Fibroblast of lung (primary cell): Measurements from ENCODE around the gene UXS1. TPM values are rescaled to one million over a fixed set of nuclear protein-coding genes. Genes with fewer than 3 reads are reported as not detected.

Experiments used
- DNase-seq, 2 donors: peaks; one replicate each; pipeline versions ENCODE4 v3.0.0 to v3.0.0-alpha.2; 2010; ENCODE audit warnings: low read depth in 2 of 2
- H2AFZ ChIP-seq: 2 replicates; pipeline ENCODE4 v1.5.1; 2012; ENCODE audit warnings: low read length, control low read depth, inconsistent platforms
- H3K27ac ChIP-seq: 2 replicates; pipeline ENCODE4 v1.5.1; 2011; ENCODE audit warnings: low read length, control low read depth; ENCODE audit not compliant: insufficient read depth
- H3K27me3 ChIP-seq: 2 replicates; pipeline ENCODE4 v1.5.1; 2011; ENCODE audit warnings: mild to moderate bottlenecking, low read length; ENCODE audit not compliant: control insufficient read depth, insufficient read depth
- H3K36me3 ChIP-seq: 2 replicates; pipeline ENCODE4 v1.5.1; 2011; ENCODE audit warnings: low read length; ENCODE audit not compliant: control insufficient read depth, insufficient read depth
- H3K4me1 ChIP-seq: 2 replicates; pipeline ENCODE4 v1.5.1; 2011; ENCODE audit warnings: low read length; ENCODE audit not compliant: control insufficient read depth, insufficient read depth; ENCODE audit errors: extremely low read depth
- H3K4me2 ChIP-seq: 2 replicates; pipeline ENCODE4 v1.5.1; 2011; ENCODE audit warnings: low read length, control low read depth; ENCODE audit not compliant: insufficient read depth; ENCODE audit errors: extremely low read depth
- H3K4me3 ChIP-seq, 4 experiments: fragments of 200-600 bp in 1 of 4; sonication (generic) in 1 of 4; replicated peaks in 1 of 4; 2 replicates each; pipeline ENCODE4 v1.5.1; 2011 to 2016; ENCODE audit warnings: low read length in 4 of 4, low read depth in 3 of 4, mild to moderate bottlenecking in 3 of 4, control low read depth in 2 of 4, inconsistent platforms in 1 of 4, mixed read lengths in 1 of 4; ENCODE audit not compliant: insufficient read depth in 1 of 4; ENCODE audit errors: control extremely low read depth in 1 of 4
- H3K79me2 ChIP-seq: 2 replicates; pipeline ENCODE4 v1.5.1; 2012; ENCODE audit warnings: mild to moderate bottlenecking, low read length, inconsistent platforms; ENCODE audit not compliant: control insufficient read depth, insufficient read depth
- H3K9ac ChIP-seq: 2 replicates; pipeline ENCODE4 v1.5.1; 2011; ENCODE audit warnings: mild to moderate bottlenecking, low read length, control low read depth; ENCODE audit not compliant: insufficient read depth
- H3K9me3 ChIP-seq: 2 replicates; pipeline ENCODE4 v1.5.1; 2012; ENCODE audit warnings: low read depth, low read length; ENCODE audit not compliant: control insufficient read depth, insufficient read depth
- H4K20me1 ChIP-seq: 2 replicates; pipeline ENCODE4 v1.5.1; 2011; ENCODE audit warnings: low read length; ENCODE audit not compliant: control insufficient read depth, insufficient read depth; ENCODE audit errors: extremely low read depth
- EZH2 ChIP-seq: IDR thresholded peaks from 2 replicates; pipeline ENCODE4 v1.5.1; 2012; ENCODE audit warnings: low read length, control low read depth, mild to moderate bottlenecking; ENCODE audit errors: missing control alignments
- polyA plus RNA-seq, 2 donors: library from polyadenylated mRNA; depleted of rRNA in 1 of 2; stranded (reverse) in 1 of 2; unstranded in 1 of 2; fragments of >200 nt; gene quantifications; 2 replicates each; pipeline ENCODE4 v1.2.1, GENCODE V29; 2011 to 2012; ENCODE audit warnings: missing spikeins in 1 of 2
- total RNA-seq: library from RNA; depleted of rRNA; stranded (reverse); fragments of >200 nt; gene quantifications from 2 replicates; pipeline ENCODE4 v1.2.1, GENCODE V29; 2014
- TF ChIP-seq, protein P1 (sequence below), 2 donors: IDR thresholded peaks in 1 of 2; conservative IDR thresholded peaks in 1 of 2; 1 replicate in 1 of 2; 2 replicates in 1 of 2; pipeline ENCODE4 v1.5.1; 2011 to 2012; ENCODE audit warnings: low read length in 2 of 2, control low read depth in 1 of 2, inconsistent platforms in 1 of 2, low read depth in 1 of 2, mild to moderate bottlenecking in 1 of 2

Gene UXS1
- total and polyA plus RNA-seq, 2 donors (not counting 1 experiment from before 2014, with no cell fraction given): 23.1 to 59.8 TPM

DNA sequence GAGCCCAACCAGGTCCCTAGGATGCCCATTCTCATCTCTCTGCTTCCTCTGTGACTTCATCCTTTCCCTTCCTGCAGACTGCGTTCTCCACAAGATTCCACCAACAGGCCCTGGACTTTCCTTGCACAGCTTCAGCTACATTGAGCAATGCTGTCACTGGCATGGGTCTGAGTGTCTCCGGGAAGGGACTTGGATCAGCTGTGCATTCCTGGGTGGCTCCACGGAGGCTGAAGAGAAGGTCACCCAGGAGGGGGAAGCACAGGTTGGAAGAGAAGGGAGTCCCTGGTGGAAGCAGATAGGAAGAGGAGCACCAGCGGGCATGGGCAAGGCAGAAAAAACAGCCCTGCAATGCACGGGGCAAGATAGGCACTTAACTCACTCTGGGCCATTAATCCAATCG, 140.5 kb downstream of the UXS1 start:
- Histone ChIP-seq H2AFZ (no peak overlapping the region), H3K27ac (no peak overlapping the region), H4K20me1 (no peaks in the 10 kb centered on the region), H3K27me3 (no peaks in the 10 kb centered on the region), H3K9me3 (no peaks in the 10 kb centered on the region), H3K4me1 (peaks cover 2% of the 10 kb centered on the region), H3K79me2 (no peaks in the 10 kb centered on the region), H3K9ac (no peak overlapping the region), H3K4me3 (no peak overlapping the region), H3K36me3 (no peaks in the 10 kb centered on the region), H3K4me2 (no peak overlapping the region)
- TF ChIP-seq EZH2: no peak
- TF ChIP-seq, protein P1, sequence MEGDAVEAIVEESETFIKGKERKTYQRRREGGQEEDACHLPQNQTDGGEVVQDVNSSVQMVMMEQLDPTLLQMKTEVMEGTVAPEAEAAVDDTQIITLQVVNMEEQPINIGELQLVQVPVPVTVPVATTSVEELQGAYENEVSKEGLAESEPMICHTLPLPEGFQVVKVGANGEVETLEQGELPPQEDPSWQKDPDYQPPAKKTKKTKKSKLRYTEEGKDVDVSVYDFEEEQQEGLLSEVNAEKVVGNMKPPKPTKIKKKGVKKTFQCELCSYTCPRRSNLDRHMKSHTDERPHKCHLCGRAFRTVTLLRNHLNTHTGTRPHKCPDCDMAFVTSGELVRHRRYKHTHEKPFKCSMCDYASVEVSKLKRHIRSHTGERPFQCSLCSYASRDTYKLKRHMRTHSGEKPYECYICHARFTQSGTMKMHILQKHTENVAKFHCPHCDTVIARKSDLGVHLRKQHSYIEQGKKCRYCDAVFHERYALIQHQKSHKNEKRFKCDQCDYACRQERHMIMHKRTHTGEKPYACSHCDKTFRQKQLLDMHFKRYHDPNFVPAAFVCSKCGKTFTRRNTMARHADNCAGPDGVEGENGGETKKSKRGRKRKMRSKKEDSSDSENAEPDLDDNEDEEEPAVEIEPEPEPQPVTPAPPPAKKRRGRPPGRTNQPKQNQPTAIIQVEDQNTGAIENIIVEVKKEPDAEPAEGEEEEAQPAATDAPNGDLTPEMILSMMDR (conservative IDR thresholded peaks at IDR 0.05 in 1 of 2, IDR thresholded peaks at IDR 0.05 in 1 of 2; ENCODE audit: low read depth in 1 of 2, low read length in 2 of 2): no peak
- no peak for DNase-seq

DNA sequence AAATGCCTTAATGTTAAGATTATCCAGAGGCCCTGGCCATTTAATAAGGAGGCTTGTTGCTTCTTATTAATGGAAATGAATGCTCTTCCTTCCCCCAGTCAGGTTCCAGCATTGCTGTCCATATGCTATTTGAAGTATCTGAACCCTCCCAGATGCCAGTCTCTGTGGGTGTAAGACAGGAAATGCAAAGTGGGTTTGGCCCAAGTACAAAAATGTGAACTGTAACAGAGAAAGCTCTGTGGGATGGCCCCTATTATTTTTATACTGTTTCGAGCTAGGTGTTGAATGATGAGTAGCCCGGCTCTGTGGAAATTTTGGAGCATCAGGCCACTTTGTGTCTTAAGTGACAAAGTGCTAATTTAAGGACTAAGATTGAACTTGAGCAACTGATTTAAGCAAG, 141.0 kb downstream of the UXS1 start:
- H3K27me3 ChIP-seq: no peaks in the 10 kb centered on the region
- H3K79me2 ChIP-seq: no peaks in the 10 kb centered on the region
- no peak overlapping the region for H2AFZ ChIP-seq
- peak; percentile 25 to 80 for DNase-seq
- TF ChIP-seq, protein P1 (conservative IDR thresholded peaks at IDR 0.05 in 1 of 2, IDR thresholded peaks at IDR 0.05 in 1 of 2; ENCODE audit: low read depth in 1 of 2, low read length in 2 of 2): no peak
- TF ChIP-seq EZH2: no peak
- H3K9ac ChIP-seq: no peak overlapping the region
- no peaks in the 10 kb centered on the region for H4K20me1 ChIP-seq
- H3K4me1 ChIP-seq: peaks cover 2% of the 10 kb centered on the region
- H3K9me3 ChIP-seq: no peaks in the 10 kb centered on the region
- no peak overlapping the region for H3K4me2 ChIP-seq
- H3K36me3 ChIP-seq: no peaks in the 10 kb centered on the region
- H3K27ac ChIP-seq: no peak overlapping the region
- H3K4me3 ChIP-seq: no peak overlapping the region

DNA sequence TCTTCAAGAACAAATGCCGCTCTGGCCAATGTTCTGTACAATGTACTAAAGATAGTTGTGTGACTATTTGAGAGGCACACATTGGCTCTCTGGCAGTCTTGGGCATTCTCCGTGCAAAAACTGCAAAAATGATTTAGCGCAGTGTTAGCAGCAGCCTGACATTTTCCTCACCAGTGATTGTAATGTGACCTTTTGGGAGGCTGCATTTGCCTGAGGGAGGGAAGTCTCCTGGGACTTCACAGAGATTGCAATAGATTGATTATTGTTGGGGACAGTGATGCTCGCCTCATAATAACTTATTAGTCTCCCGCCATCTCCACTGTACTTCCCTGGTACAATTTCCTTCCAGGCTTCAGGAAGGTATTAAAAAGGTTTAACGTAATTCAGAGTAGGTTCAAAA, 149.2 kb downstream of the UXS1 start:
- no peak overlapping the region for H3K4me3 ChIP-seq
- no peaks in the 10 kb centered on the region for H4K20me1 ChIP-seq
- H3K27ac ChIP-seq: no peak overlapping the region
- H3K27me3 ChIP-seq: no peaks in the 10 kb centered on the region
- no peak overlapping the region for H2AFZ ChIP-seq
- H3K36me3 ChIP-seq: no peaks in the 10 kb centered on the region
- no peak for DNase-seq
- H3K4me2 ChIP-seq: no peak overlapping the region
- TF ChIP-seq, protein P1 (conservative IDR thresholded peaks at IDR 0.05 in 1 of 2, IDR thresholded peaks at IDR 0.05 in 1 of 2; ENCODE audit: low read depth in 1 of 2, low read length in 2 of 2): no peak
- TF ChIP-seq EZH2: no peak
- no peaks in the 10 kb centered on the region for H3K4me1 ChIP-seq
- no peaks in the 10 kb centered on the region for H3K79me2 ChIP-seq
- H3K9ac ChIP-seq: no peak overlapping the region
- no peaks in the 10 kb centered on the region for H3K9me3 ChIP-seq
